NCI-H69 (cell line): ENCODE data around the gene UBA1.
A peak's percentile ranks its signal among the peaks of the same experiment; 100 is the strongest.

Experiments
- DNase-seq: peaks from one replicate; lab custom pipeline; 2025; lab: John Stamatoyannopoulos, UW

Gene UBA1

GRCh38 chrX:47189906-47190305 is 3.7 kb upstream of the UBA1 start:
- DNase-seq = no peak

- peak; percentile 95 for DNase-seq
Observed at GRCh38 chrX:47190445-47191269, 3.0 kb upstream of the UBA1 start.

- peak; percentile 68 for DNase-seq
Observed at GRCh38 chrX:47191331-47191730, 2.3 kb upstream of the UBA1 start.

- DNase-seq = peak; percentile 20
Observed at GRCh38 chrX:47191806-47192401, 1.7 kb upstream of the UBA1 start.

- no peak for DNase-seq
Observed at GRCh38 chrX:47194194-47194787, 662 bp downstream of the UBA1 start.

- DNase-seq = no peak
Observed at GRCh38 chrX:47196098-47196497, 2.5 kb downstream of the UBA1 start.

- no peak for DNase-seq
Observed at GRCh38 chrX:47197526-47197925, 3.9 kb downstream of the UBA1 start.

GRCh38 chrX:47198026-47198686 is 4.5 kb downstream of the UBA1 start:
- no peak for DNase-seq

GRCh38 chrX:47198687-47199080 is 5.1 kb downstream of the UBA1 start:
- no peak for DNase-seq

- no peak for DNase-seq
Observed at GRCh38 chrX:47199286-47199685, 5.7 kb downstream of the UBA1 start.

GRCh38 chrX:47200385-47201150 is 6.9 kb downstream of the UBA1 start:
- DNase-seq = peak; percentile 7

- DNase-seq = no peak
Observed at GRCh38 chrX:47201345-47201944, 7.8 kb downstream of the UBA1 start.

GRCh38 chrX:47202316-47202715 is 8.7 kb downstream of the UBA1 start:
- no peak for DNase-seq

- DNase-seq = no peak
Observed at GRCh38 chrX:47202877-47203276, 9.2 kb downstream of the UBA1 start.

GRCh38 chrX:47204970-47205369 is 11.3 kb downstream of the UBA1 start:
- peak; percentile 6 for DNase-seq

GRCh38 chrX:47206316-47206715 is 12.7 kb downstream of the UBA1 start:
- no peak for DNase-seq

GRCh38 chrX:47208108-47208507 is 14.5 kb downstream of the UBA1 start:
- no peak for DNase-seq

- DNase-seq = no peak
Observed at GRCh38 chrX:47209508-47210238, 16.0 kb downstream of the UBA1 start.

- DNase-seq = no peak
Observed at GRCh38 chrX:47210661-47211425, 17.2 kb downstream of the UBA1 start.
